Loucy (cell line): ENCODE results near the gene DIDO1.

Source experiments
- H2AFZ ChIP-seq: fragments of 200-600 bp; sonication (generic); 2 replicates; pipeline ENCODE4 v1.6.0; 2016; ENCODE audit warnings: antibody characterized with exemption, mild to moderate bottlenecking, low read length, moderate library complexity
- H3F3A ChIP-seq: fragments of 200-600 bp; 2 replicates; pipeline ENCODE4 v1.6.0; 2016; ENCODE audit warnings: antibody characterized with exemption, low read depth, mild to moderate bottlenecking
- H3K27me3 ChIP-seq: fragments of 200-600 bp; sonication (generic); 2 replicates; pipeline ENCODE4 v1.6.1; 2014; ENCODE audit warnings: low read length, mild to moderate bottlenecking; ENCODE audit not compliant: insufficient read depth, poor library complexity, severe bottlenecking
- H3K36me3 ChIP-seq: fragments of 200-600 bp; sonication (generic); 2 replicates; pipeline ENCODE4 v1.6.1; 2016; ENCODE audit warnings: low read length; ENCODE audit not compliant: insufficient read depth
- H3K4me1 ChIP-seq: fragments of 200-600 bp; sonication (generic); 2 replicates; pipeline ENCODE4 v1.5.1; 2014; ENCODE audit warnings: low read length, mild to moderate bottlenecking; ENCODE audit not compliant: insufficient read depth, poor library complexity, severe bottlenecking
- H3K4me2 ChIP-seq: fragments of 200-600 bp; sonication (generic); 2 replicates; pipeline ENCODE4 v1.6.0; 2014; ENCODE audit warnings: antibody characterized with exemption, low read length, low read depth, mild to moderate bottlenecking; ENCODE audit not compliant: poor library complexity, severe bottlenecking
- H3K4me3 ChIP-seq: fragments of 200-600 bp; sonication (generic); 2 replicates; pipeline ENCODE4 v1.5.1; 2014; ENCODE audit warnings: low read length, mild to moderate bottlenecking, mixed read lengths; ENCODE audit not compliant: poor library complexity, severe bottlenecking
- H3K79me2 ChIP-seq: fragments of 200-600 bp; sonication (generic); 2 replicates; pipeline ENCODE4 v1.6.1; 2014; ENCODE audit warnings: low read length; ENCODE audit not compliant: insufficient read depth
- H3K9ac ChIP-seq: fragments of 200-600 bp; sonication (generic); 2 replicates; pipeline ENCODE4 v1.6.0; 2014; ENCODE audit warnings: mild to moderate bottlenecking, low read depth, low read length, moderate library complexity; ENCODE audit not compliant: poor library complexity, severe bottlenecking
- H3K9me2 ChIP-seq: fragments of 200-600 bp; sonication (generic); replicated peaks from 2 replicates; pipeline ENCODE4 v1.6.1; 2016; ENCODE audit warnings: low read depth, low read length, mixed read lengths
- H3K9me3 ChIP-seq: fragments of 200-600 bp; sonication (generic); 2 replicates; pipeline ENCODE4 v1.6.1; 2014; ENCODE audit warnings: mild to moderate bottlenecking, antibody characterized with exemption, low read length, low read depth; ENCODE audit not compliant: insufficient read depth
- H4K20me1 ChIP-seq: fragments of 200-600 bp; sonication (generic); 2 replicates; pipeline ENCODE4 v1.6.0; 2014; ENCODE audit warnings: antibody characterized with exemption, low read length, mild to moderate bottlenecking; ENCODE audit not compliant: insufficient read depth, poor library complexity, severe bottlenecking
- CTCF ChIP-seq: fragments of 200-600 bp; sonication (generic); conservative IDR thresholded peaks from 2 replicates; pipeline ENCODE4 v1.5.1; 2014; ENCODE audit warnings: mild to moderate bottlenecking, antibody characterized with exemption, low read length
- EZH2phosphoT487 ChIP-seq: fragments of 200-600 bp; IDR thresholded peaks from 2 replicates; pipeline ENCODE4 v1.6.1; 2018; ENCODE audit warnings: antibody characterized with exemption, mild to moderate bottlenecking, moderate library complexity, borderline replicate concordance

Gene DIDO1

GRCh38 chr20:62886709-62887058 is 39.6 kb downstream of the DIDO1 start:
- Histone ChIP-seq H3K27me3 (no peaks in the 10 kb centered on the region), H3K9me3 (no peaks in the 10 kb centered on the region), H2AFZ (no peak overlapping the region), H3K9me2 (no peaks in the 10 kb centered on the region), H3K36me3 (peaks cover 41% of the 10 kb centered on the region; the same call in 1 of the 2 replicates), H3K4me3 (no peak overlapping the region), H3F3A (no peaks in the 10 kb centered on the region), H3K4me1 (no peaks in the 10 kb centered on the region), H3K9ac (no peak overlapping the region), H3K79me2 (no peaks in the 10 kb centered on the region), H4K20me1 (no peaks in the 10 kb centered on the region), H3K4me2 (no peak overlapping the region)
- TF ChIP-seq EZH2phosphoT487 (no peak), CTCF (no peak)

GRCh38 chr20:62885896-62886708 is 40.2 kb downstream of the DIDO1 start:
- Histone ChIP-seq H3K9ac (no peak overlapping the region), H4K20me1 (no peaks in the 10 kb centered on the region), H3F3A (no peaks in the 10 kb centered on the region), H2AFZ (no peak overlapping the region), H3K4me2 (no peak overlapping the region), H3K9me3 (no peaks in the 10 kb centered on the region), H3K36me3 (peaks cover 35% of the 10 kb centered on the region; the same call in 1 of the 2 replicates), H3K79me2 (no peaks in the 10 kb centered on the region), H3K27me3 (no peaks in the 10 kb centered on the region), H3K4me3 (no peak overlapping the region), H3K9me2 (no peaks in the 10 kb centered on the region), H3K4me1 (no peaks in the 10 kb centered on the region)
- TF ChIP-seq CTCF: no peak
- TF ChIP-seq EZH2phosphoT487: no peak

GRCh38 chr20:62885046-62885895 is 41.0 kb downstream of the DIDO1 start:
- H3K9me3 ChIP-seq: no peaks in the 10 kb centered on the region
- no peak overlapping the region for H2AFZ ChIP-seq
- no peaks in the 10 kb centered on the region for H4K20me1 ChIP-seq
- no peak overlapping the region for H3K4me2 ChIP-seq
- no peaks in the 10 kb centered on the region for H3K9me2 ChIP-seq
- peaks cover 27% of the 10 kb centered on the region; the same call in 1 of the 2 replicates for H3K36me3 ChIP-seq
- TF ChIP-seq CTCF (no peak), EZH2phosphoT487 (no peak)
- no peak overlapping the region for H3K4me3 ChIP-seq
- H3K27me3 ChIP-seq: no peaks in the 10 kb centered on the region
- H3K79me2 ChIP-seq: no peaks in the 10 kb centered on the region
- no peak overlapping the region for H3K9ac ChIP-seq
- no peaks in the 10 kb centered on the region for H3K4me1 ChIP-seq
- no peaks in the 10 kb centered on the region for H3F3A ChIP-seq
